K562 (cell line): Measurements from ENCODE around the gene PXDC1.

Experiments used
- BCL6 ChIP-seq: fragments of 250-450 bp; sonication (Bioruptor Pico); IDR thresholded peaks from 2 replicates; pipeline ENCODE4 v1.4.0; 2020
- CREB1 ChIP-seq, 2 experiments: sonication (generic) in 1 of 2; formaldehyde crosslinking in 1 of 2; IDR thresholded peaks; 2 replicates each; pipeline versions ENCODE4 v1.6.1 to v1.8.0; 2012 to 2022; ENCODE audit warnings: inconsistent platforms in 1 of 2, mild to moderate bottlenecking in 1 of 2, missing genetic modification reagents in 1 of 2, moderate library complexity in 1 of 2
- CTCF ChIP-seq, 3 experiments: IDR thresholded peaks in 2 of 3; conservative IDR thresholded peaks in 1 of 3; 2 replicates each; pipeline ENCODE4 v1.5.1; 2011 to 2012; ENCODE audit warnings: low read length in 3 of 3, mild to moderate bottlenecking in 3 of 3, control low read depth in 2 of 3, improper control_type of control experiment in 1 of 3, inconsistent platforms in 1 of 3, low read depth in 1 of 3, mixed read lengths in 1 of 3, moderate library complexity in 1 of 3; ENCODE audit not compliant: insufficient read depth in 2 of 3
- DACH1 ChIP-seq: fragments of 450-650 bp; IDR thresholded peaks from 2 replicates; pipeline ENCODE4 v1.6.1; 2018; ENCODE audit not compliant: partially characterized antibody
- FOXA3 ChIP-seq, 2 experiments: fragments of 450-650 bp in 1 of 2; sonication (generic) in 1 of 2; formaldehyde crosslinking; IDR thresholded peaks in 1 of 2; conservative IDR thresholded peaks in 1 of 2; 2 replicates each; pipeline versions ENCODE4 v1.4.0 to v1.8.0; 2020 to 2022; ENCODE audit warnings: mild to moderate bottlenecking in 2 of 2, missing genetic modification reagents in 1 of 2
- FOXM1 ChIP-seq, 2 experiments: fragments of 450-650 bp in 1 of 2; sonication (generic) in 1 of 2; formaldehyde crosslinking in 1 of 2; IDR thresholded peaks; 2 replicates each; pipeline versions ENCODE4 v1.6.1 to v1.9.0; 2017 to 2022; ENCODE audit warnings: low read depth in 2 of 2, mild to moderate bottlenecking in 2 of 2, missing genetic modification reagents in 1 of 2, moderate library complexity in 1 of 2
- HDAC6 ChIP-seq: IDR thresholded peaks from 2 replicates; pipeline ENCODE4 v1.6.1; 2012; ENCODE audit warnings: low read depth, mild to moderate bottlenecking, control low read depth, inconsistent platforms, low read length, moderate library complexity
- KHSRP ChIP-seq: fragments of 450-650 bp; IDR thresholded peaks from 2 replicates; pipeline ENCODE4 v1.6.1; 2017
- POLR2AphosphoS2 ChIP-seq: IDR thresholded peaks from 2 replicates; pipeline ENCODE4 v1.6.1; 2012; ENCODE audit warnings: low read length, improper control_type of control experiment
- SP1 ChIP-seq: sonication (generic); formaldehyde crosslinking; IDR thresholded peaks from 2 replicates; pipeline ENCODE4 v1.8.1; 2022; ENCODE audit warnings: mild to moderate bottlenecking, missing genetic modification reagents
- TCF7L2 ChIP-seq: fragments of 150-350 bp; IDR thresholded peaks from 2 replicates; pipeline ENCODE4 v1.6.1; 2016; ENCODE audit warnings: low read depth, mild to moderate bottlenecking, low read length, moderate library complexity
- ZBTB7A ChIP-seq: IDR thresholded peaks from 2 replicates; pipeline ENCODE4 v1.6.1; 2011; ENCODE audit warnings: low read depth, mild to moderate bottlenecking, low read length, moderate library complexity, borderline replicate concordance; ENCODE audit not compliant: control insufficient read depth
- TF ChIP-seq, protein P1 (sequence below): fragments of 250-450 bp; sonication (Bioruptor Pico); IDR thresholded peaks from 2 replicates; pipeline ENCODE4 v1.5.0; 2021; ENCODE audit warnings: mild to moderate bottlenecking, borderline replicate concordance
- TF ChIP-seq, protein P2 (sequence below): IDR thresholded peaks from 3 replicates; pipeline ENCODE4 v1.6.1; 2011; ENCODE audit warnings: borderline replicate concordance, mild to moderate bottlenecking; ENCODE audit not compliant: insufficient read length, insufficient read depth

DNA sequence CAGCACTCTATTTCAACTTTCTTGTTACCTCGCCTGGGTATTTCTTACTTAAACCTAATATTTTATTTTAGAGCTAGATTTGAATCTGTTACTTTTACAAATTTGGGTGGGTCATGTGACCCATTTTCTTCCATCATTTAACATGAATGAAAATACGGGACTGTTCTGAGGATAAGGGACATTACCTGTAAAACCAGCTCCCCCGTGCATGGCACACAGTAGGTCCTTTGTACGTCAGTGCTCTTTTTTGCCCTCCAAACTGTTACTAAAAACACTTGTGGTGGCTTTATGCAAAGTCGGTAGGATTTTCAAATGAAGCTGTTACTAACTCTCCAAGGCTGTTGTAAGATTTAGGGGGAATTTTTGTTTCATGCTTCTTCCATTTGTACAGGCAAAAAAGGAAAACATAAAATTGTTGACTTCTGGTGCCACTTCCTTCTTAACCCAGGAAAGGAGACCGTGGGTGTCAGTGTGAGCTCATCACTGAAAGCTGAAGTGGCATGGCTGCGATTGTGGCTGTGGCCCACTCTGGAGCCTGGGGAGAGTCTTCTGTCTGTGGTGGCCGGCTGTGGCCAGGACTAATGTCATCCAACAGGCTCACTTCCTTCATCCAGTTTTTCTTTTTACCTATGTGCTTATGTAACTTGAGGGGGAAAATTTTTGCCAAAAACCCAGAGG is 40.2 kb upstream of the PXDC1 start:
- no peak for TF ChIP-seq KHSRP
- TF ChIP-seq, protein P1, sequence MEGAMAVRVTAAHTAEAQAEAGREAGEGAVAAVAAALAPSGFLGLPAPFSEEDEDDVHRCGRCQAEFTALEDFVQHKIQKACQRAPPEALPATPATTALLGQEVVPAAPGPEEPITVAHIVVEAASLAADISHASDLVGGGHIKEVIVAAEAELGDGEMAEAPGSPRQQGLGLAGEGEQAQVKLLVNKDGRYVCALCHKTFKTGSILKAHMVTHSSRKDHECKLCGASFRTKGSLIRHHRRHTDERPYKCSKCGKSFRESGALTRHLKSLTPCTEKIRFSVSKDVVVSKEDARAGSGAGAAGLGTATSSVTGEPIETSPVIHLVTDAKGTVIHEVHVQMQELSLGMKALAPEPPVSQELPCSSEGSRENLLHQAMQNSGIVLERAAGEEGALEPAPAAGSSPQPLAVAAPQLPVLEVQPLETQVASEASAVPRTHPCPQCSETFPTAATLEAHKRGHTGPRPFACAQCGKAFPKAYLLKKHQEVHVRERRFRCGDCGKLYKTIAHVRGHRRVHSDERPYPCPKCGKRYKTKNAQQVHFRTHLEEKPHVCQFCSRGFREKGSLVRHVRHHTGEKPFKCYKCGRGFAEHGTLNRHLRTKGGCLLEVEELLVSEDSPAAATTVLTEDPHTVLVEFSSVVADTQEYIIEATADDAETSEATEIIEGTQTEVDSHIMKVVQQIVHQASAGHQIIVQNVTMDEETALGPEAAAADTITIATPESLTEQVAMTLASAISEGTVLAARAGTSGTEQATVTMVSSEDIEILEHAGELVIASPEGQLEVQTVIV: no peak
- TF ChIP-seq CTCF (IDR thresholded peaks at IDR 0.05 in 2 of 3, conservative IDR thresholded peaks at IDR 0.05 in 1 of 3; ENCODE audit: insufficient read depth in 2 of 3, low read depth in 1 of 3, low read length in 3 of 3): no peak
- no peak for TF ChIP-seq POLR2AphosphoS2
- no peak for TF ChIP-seq ZBTB7A
- TF ChIP-seq CREB1 (IDR thresholded peaks at IDR 0.05): no peak
- TF ChIP-seq CREB1 (CRISPR knock-in tag; IDR thresholded peaks at IDR 0.05): no peak
- TF ChIP-seq FOXM1 (IDR thresholded peaks at IDR 0.05; ENCODE audit: low read depth): no peak
- TF ChIP-seq FOXM1 (CRISPR knock-in tag; IDR thresholded peaks at IDR 0.05; ENCODE audit: low read depth): no peak
- TF ChIP-seq BCL6 (CRISPR knock-in tag): no peak
- TF ChIP-seq, protein P2, sequence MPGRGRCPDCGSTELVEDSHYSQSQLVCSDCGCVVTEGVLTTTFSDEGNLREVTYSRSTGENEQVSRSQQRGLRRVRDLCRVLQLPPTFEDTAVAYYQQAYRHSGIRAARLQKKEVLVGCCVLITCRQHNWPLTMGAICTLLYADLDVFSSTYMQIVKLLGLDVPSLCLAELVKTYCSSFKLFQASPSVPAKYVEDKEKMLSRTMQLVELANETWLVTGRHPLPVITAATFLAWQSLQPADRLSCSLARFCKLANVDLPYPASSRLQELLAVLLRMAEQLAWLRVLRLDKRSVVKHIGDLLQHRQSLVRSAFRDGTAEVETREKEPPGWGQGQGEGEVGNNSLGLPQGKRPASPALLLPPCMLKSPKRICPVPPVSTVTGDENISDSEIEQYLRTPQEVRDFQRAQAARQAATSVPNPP: no peak
- no peak for TF ChIP-seq SP1 (CRISPR knock-in tag)
- no peak for TF ChIP-seq TCF7L2
- TF ChIP-seq FOXA3 (CRISPR knock-in tag; conservative IDR thresholded peaks at IDR 0.05 in 1 of 2, IDR thresholded peaks at IDR 0.05 in 1 of 2): no peak
- TF ChIP-seq HDAC6: no peak
- TF ChIP-seq DACH1: no peak
